Astrocyte (in vitro differentiated cells and primary cell): ENCODE measurements around the gene EP300. TPM values are rescaled to one million over a fixed set of nuclear protein-coding genes. Genes with fewer than 3 reads are reported as not detected.

ENCODE experiments used
- DNase-seq: peaks from one replicate; pipeline ENCODE4 v3.0.0-alpha.2; 2010; ENCODE audit warnings: low read depth
- FAIRE-seq: peaks from 2 replicates; lab custom pipeline; 2011; peaks lifted over from hg19 to GRCh38; lab: Jason Lieb, UNC
- H2AFZ ChIP-seq: 2 replicates; pipeline ENCODE4 v1.6.0; 2012; ENCODE audit warnings: low read depth, low read length, inconsistent platforms
- H3K27ac ChIP-seq: 2 replicates; pipeline ENCODE4 v1.5.1; 2011; ENCODE audit warnings: low read depth, low read length, inconsistent platforms
- H3K27me3 ChIP-seq: 2 replicates; pipeline ENCODE4 v1.6.0; 2011; ENCODE audit warnings: low read length, inconsistent platforms; ENCODE audit not compliant: insufficient read depth
- H3K36me3 ChIP-seq: 2 replicates; pipeline ENCODE4 v1.5.1; 2011; ENCODE audit warnings: low read length, inconsistent platforms; ENCODE audit not compliant: insufficient read depth
- H3K4me1 ChIP-seq: 2 replicates; pipeline ENCODE4 v1.5.1; 2011; ENCODE audit warnings: low read length, inconsistent platforms; ENCODE audit not compliant: insufficient read depth
- H3K4me2 ChIP-seq: 2 replicates; pipeline ENCODE4 v1.6.0; 2012; ENCODE audit warnings: low read length, inconsistent platforms
- H3K4me3 ChIP-seq: 2 replicates; pipeline ENCODE4 v1.5.1; 2011; ENCODE audit warnings: low read depth, mild to moderate bottlenecking, low read length, inconsistent platforms; ENCODE audit not compliant: insufficient read depth
- H3K79me2 ChIP-seq: 2 replicates; pipeline ENCODE4 v1.6.0; 2012; ENCODE audit warnings: mild to moderate bottlenecking, low read length, inconsistent platforms; ENCODE audit not compliant: insufficient read depth
- H3K9ac ChIP-seq: 2 replicates; pipeline ENCODE4 v1.6.0; 2012; ENCODE audit warnings: mild to moderate bottlenecking, low read length, inconsistent platforms
- H3K9me3 ChIP-seq: 2 replicates; pipeline ENCODE4 v1.5.1; 2012; ENCODE audit warnings: low read depth, mild to moderate bottlenecking, low read length, inconsistent platforms; ENCODE audit not compliant: insufficient read depth
- H4K20me1 ChIP-seq: 2 replicates; pipeline ENCODE4 v1.6.0; 2012; ENCODE audit warnings: low read length, inconsistent platforms; ENCODE audit not compliant: insufficient read depth
- H3K27ac Mint-ChIP-seq: one replicate; pipeline ENCODE4 v1.8.0; 2021; ENCODE audit warnings: mild to moderate bottlenecking, mixed read lengths; ENCODE audit not compliant: unreplicated experiment
- H3K27me3 Mint-ChIP-seq: one replicate; pipeline ENCODE4 v1.8.0; 2021; ENCODE audit warnings: low read depth, mixed read lengths; ENCODE audit not compliant: unreplicated experiment
- H3K36me3 Mint-ChIP-seq: one replicate; pipeline ENCODE4 v1.8.0; 2021; ENCODE audit warnings: low read depth, mixed read lengths; ENCODE audit not compliant: unreplicated experiment
- H3K4me1 Mint-ChIP-seq: one replicate; pipeline ENCODE4 v1.8.0; 2021; ENCODE audit warnings: low read depth, mixed read lengths; ENCODE audit not compliant: unreplicated experiment
- H3K4me3 Mint-ChIP-seq: one replicate; pipeline ENCODE4 v1.8.0; 2021; ENCODE audit warnings: mild to moderate bottlenecking, moderate library complexity, mixed read lengths; ENCODE audit not compliant: unreplicated experiment
- H3K9me3 Mint-ChIP-seq: one replicate; pipeline ENCODE4 v1.8.0; 2021; ENCODE audit warnings: mild to moderate bottlenecking, mixed read lengths; ENCODE audit not compliant: unreplicated experiment
- EZH2 ChIP-seq: IDR thresholded peaks from 2 replicates; pipeline ENCODE4 v1.6.1; 2012; ENCODE audit warnings: mild to moderate bottlenecking, low read length, inconsistent platforms; ENCODE audit not compliant: insufficient read depth
- total RNA-seq: library from RNA; stranded (reverse); gene quantifications from 2 replicates; pipeline ENCODE4 v1.2.1, GENCODE V29; 2021
- TF ChIP-seq, protein P1 (sequence below): IDR thresholded peaks from 2 replicates; pipeline ENCODE4 v1.5.1; 2011; ENCODE audit warnings: low read depth, mild to moderate bottlenecking, inconsistent platforms, low read length, moderate library complexity; ENCODE audit not compliant: insufficient read depth

Gene EP300
- total RNA-seq, 1 donor from 2014 or later: 64.7 TPM

DNA sequence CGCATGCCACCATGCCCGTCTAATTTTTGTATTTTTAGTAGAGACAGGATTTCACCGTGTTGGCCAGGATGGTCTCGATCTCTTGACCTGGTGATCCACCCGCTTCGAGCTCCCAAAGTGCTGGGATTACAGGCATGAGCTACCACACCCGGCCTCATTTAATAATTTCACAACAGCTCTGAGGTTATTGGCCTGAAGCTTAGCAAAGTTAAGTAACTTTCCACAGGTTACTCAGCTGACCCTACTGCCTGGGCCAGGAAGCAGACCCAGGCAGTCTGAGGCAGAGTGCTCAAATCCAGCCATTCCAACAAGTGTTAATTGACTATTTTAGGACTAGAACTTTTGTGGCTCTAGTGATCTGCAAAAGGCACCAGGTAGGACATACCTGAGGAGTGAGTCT, 60.5 kb downstream of the EP300 start:
- Mint-ChIP-seq H3K9me3 (no peaks in the 10 kb centered on the region), H3K4me3 (no peak overlapping the region), H3K27me3 (no peaks in the 10 kb centered on the region), H3K4me1 (no peaks in the 10 kb centered on the region), H3K36me3 (peaks cover 29% of the 10 kb centered on the region), H3K27ac (no peak overlapping the region)
- H3K27me3 ChIP-seq: no peaks in the 10 kb centered on the region
- no peak overlapping the region for H3K9ac ChIP-seq
- peaks cover 35% of the 10 kb centered on the region for H4K20me1 ChIP-seq
- H2AFZ ChIP-seq: no peak overlapping the region
- H3K9me3 ChIP-seq: no peaks in the 10 kb centered on the region
- no peak for DNase-seq
- H3K36me3 ChIP-seq: peaks cover 87% of the 10 kb centered on the region
- no peaks in the 10 kb centered on the region for H3K4me1 ChIP-seq
- H3K27ac ChIP-seq: no peak overlapping the region
- H3K4me2 ChIP-seq: no peak overlapping the region
- no peak overlapping the region for H3K4me3 ChIP-seq
- TF ChIP-seq EZH2: no peak
- TF ChIP-seq, protein P1, sequence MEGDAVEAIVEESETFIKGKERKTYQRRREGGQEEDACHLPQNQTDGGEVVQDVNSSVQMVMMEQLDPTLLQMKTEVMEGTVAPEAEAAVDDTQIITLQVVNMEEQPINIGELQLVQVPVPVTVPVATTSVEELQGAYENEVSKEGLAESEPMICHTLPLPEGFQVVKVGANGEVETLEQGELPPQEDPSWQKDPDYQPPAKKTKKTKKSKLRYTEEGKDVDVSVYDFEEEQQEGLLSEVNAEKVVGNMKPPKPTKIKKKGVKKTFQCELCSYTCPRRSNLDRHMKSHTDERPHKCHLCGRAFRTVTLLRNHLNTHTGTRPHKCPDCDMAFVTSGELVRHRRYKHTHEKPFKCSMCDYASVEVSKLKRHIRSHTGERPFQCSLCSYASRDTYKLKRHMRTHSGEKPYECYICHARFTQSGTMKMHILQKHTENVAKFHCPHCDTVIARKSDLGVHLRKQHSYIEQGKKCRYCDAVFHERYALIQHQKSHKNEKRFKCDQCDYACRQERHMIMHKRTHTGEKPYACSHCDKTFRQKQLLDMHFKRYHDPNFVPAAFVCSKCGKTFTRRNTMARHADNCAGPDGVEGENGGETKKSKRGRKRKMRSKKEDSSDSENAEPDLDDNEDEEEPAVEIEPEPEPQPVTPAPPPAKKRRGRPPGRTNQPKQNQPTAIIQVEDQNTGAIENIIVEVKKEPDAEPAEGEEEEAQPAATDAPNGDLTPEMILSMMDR: no peak
- no peak for FAIRE-seq
- peaks cover 3% of the 10 kb centered on the region for H3K79me2 ChIP-seq

DNA sequence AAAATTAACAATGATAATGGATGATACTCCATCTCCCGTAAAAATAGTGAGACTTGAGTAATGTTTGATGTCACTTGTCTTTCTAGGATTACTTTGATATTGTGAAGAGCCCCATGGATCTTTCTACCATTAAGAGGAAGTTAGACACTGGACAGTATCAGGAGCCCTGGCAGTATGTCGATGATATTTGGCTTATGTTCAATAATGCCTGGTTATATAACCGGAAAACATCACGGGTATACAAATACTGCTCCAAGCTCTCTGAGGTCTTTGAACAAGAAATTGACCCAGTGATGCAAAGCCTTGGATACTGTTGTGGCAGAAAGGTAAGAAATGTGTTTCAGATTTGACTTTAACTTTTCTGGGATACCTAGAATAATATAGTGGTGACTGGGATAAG, 64.7 kb downstream of the EP300 start:
- Mint-ChIP-seq H3K9me3 (no peaks in the 10 kb centered on the region), H3K27ac (peak overlapping the region; percentile 1), H3K36me3 (peaks cover 25% of the 10 kb centered on the region), H3K4me1 (no peaks in the 10 kb centered on the region), H3K27me3 (no peaks in the 10 kb centered on the region), H3K4me3 (no peak overlapping the region)
- no peak overlapping the region for H3K4me2 ChIP-seq
- TF ChIP-seq, protein P1: no peak
- TF ChIP-seq EZH2: no peak
- H3K27me3 ChIP-seq: no peaks in the 10 kb centered on the region
- H2AFZ ChIP-seq: no peak overlapping the region
- no peak for DNase-seq
- peaks cover 41% of the 10 kb centered on the region for H4K20me1 ChIP-seq
- H3K27ac ChIP-seq: no peak overlapping the region
- no peak for FAIRE-seq
- H3K36me3 ChIP-seq: peaks cover 85% of the 10 kb centered on the region
- no peak overlapping the region for H3K4me3 ChIP-seq
- no peaks in the 10 kb centered on the region for H3K4me1 ChIP-seq
- H3K9me3 ChIP-seq: no peaks in the 10 kb centered on the region
- no peak overlapping the region for H3K9ac ChIP-seq
- peaks cover 5% of the 10 kb centered on the region for H3K79me2 ChIP-seq

DNA sequence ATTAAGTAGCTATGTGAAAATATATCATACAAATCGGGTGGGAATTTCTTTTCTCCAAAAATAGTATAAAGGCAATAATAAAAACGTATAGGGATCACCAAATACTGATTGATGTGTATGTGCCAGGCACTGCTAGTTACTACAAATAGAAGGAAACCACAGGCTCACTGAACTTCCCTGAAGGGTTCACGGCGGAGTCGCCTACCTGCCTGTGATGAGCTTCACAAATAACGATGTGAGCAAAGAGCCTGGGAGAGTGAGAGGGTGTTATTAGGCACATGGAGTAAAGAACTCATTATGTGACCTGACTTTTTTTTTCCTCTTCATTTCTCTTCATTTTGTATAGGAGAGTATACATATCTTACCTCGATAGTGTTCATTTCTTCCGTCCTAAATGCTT, 76.8 kb downstream of the EP300 start:
- H3K27ac Mint-ChIP-seq: no peak overlapping the region
- H3K36me3 Mint-ChIP-seq: peaks cover 11% of the 10 kb centered on the region
- H3K9me3 Mint-ChIP-seq: no peaks in the 10 kb centered on the region
- FAIRE-seq (no peak), DNase-seq (no peak)
- H3K79me2 ChIP-seq: peaks cover 7% of the 10 kb centered on the region
- H2AFZ ChIP-seq: no peak overlapping the region
- H3K4me1 ChIP-seq: no peaks in the 10 kb centered on the region
- no peaks in the 10 kb centered on the region for H3K27me3 Mint-ChIP-seq
- H4K20me1 ChIP-seq: peaks cover 32% of the 10 kb centered on the region
- TF ChIP-seq, protein P1: no peak
- no peak for TF ChIP-seq EZH2
- no peak overlapping the region for H3K4me3 Mint-ChIP-seq
- H3K9ac ChIP-seq: no peak overlapping the region
- peaks cover 58% of the 10 kb centered on the region for H3K36me3 ChIP-seq
- H3K27ac ChIP-seq: no peak overlapping the region
- H3K27me3 ChIP-seq: no peaks in the 10 kb centered on the region
- no peaks in the 10 kb centered on the region for H3K4me1 Mint-ChIP-seq
- no peak overlapping the region for H3K4me2 ChIP-seq
- no peaks in the 10 kb centered on the region for H3K9me3 ChIP-seq
- no peak overlapping the region for H3K4me3 ChIP-seq
